ENCODE data around the gene ZFP62. TPM values are rescaled to one million over a fixed set of nuclear protein-coding genes. Genes with fewer than 3 reads are reported as not detected.

ZFP62 gene
- total RNA-seq, 1 donor = 18.1 TPM

DNA sequence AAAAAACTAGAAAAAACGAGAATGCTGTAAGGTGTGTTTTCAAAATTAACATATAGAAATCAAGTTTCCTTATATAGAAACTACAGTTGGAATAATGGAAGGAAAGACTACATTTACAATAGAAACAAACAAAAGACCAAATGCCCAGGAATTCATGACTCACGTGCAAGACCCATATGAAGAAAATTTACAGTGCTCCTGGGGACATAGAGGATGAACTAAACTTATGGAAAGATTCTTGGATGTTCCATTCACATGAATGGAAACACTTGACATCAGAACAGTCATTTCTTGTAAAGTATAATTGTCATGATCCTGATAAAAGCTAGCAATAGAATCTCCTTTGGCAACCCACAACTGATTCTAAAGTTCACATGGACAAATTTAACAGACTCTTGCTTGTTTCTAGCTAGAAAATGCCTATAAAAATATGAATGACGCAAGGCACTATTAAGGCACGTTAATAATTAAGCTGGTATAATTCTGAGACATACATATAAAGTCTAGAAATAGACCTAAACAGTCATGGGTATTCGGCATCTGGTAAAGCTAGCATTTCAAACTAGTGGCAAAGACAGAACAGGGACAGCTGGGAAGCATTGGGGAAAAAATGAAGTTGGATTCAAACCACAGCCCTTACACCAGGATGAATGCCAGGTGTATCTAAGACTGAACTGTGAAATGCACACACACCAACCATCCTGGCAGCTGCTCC lies 5.1 kb upstream of the ZFP62 start:
- H3K79me2 ChIP-seq (ENCODE audit: insufficient read depth, low read length) = no peaks in the 10 kb centered on the region
- no peak overlapping the region for H2AFZ ChIP-seq (ENCODE audit: low read length)
- DNase-seq (ENCODE audit: insufficient read length, low spot score, missing footprints) = peak; percentile 56
- H4K20me1 ChIP-seq (ENCODE audit: insufficient read depth, low read length) = no peaks in the 10 kb centered on the region
- H3K27me3 ChIP-seq (ENCODE audit: insufficient read depth, low read length) = no peaks in the 10 kb centered on the region
- TF ChIP-seq CTCF (IDR thresholded peaks at IDR 0.05; ENCODE audit: extremely low read depth, low read depth, low read length) = no peak
- H3K27ac ChIP-seq (ENCODE audit: low read depth, low read length) = no peak overlapping the region
- no peaks in the 10 kb centered on the region for H3K4me1 ChIP-seq (ENCODE audit: insufficient read depth, low read length)
- H3K36me3 ChIP-seq (ENCODE audit: insufficient read depth, low read length) = no peaks in the 10 kb centered on the region
- H3K4me2 ChIP-seq (ENCODE audit: insufficient read depth, low read length) = no peak overlapping the region
- no peak overlapping the region for H3K4me3 ChIP-seq (ENCODE audit: insufficient read depth, low read length)
- no peaks in the 10 kb centered on the region for H3K9me3 ChIP-seq (ENCODE audit: low read depth, low read length)

DNA sequence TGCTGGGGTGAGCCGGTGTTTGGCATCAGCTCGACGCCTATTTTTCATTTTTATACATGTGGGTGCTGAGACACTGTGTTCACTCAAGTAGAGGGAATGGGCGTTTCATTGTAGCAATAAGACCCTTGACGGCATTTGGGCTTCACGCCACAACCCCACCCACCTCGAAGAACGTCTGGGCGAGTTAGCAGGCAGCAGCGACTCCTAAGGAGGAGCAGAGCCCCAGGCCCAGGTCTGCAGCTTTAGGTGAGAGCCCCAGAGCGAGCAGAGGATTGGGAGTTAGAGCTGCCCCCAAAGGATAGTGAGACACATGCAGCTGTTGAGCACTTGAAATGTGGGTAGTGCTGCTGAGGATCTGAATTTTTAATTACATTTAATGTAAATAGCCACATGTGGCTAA lies 1.6 kb upstream of the ZFP62 start:
- TF ChIP-seq CTCF (IDR thresholded peaks at IDR 0.05; ENCODE audit: extremely low read depth, low read depth, low read length) = no peak
- H3K36me3 ChIP-seq (ENCODE audit: insufficient read depth, low read length) = peaks cover 3% of the 10 kb centered on the region
- H3K9me3 ChIP-seq (ENCODE audit: low read depth, low read length) = no peaks in the 10 kb centered on the region
- peak overlapping the region; percentile 29 for H2AFZ ChIP-seq (ENCODE audit: low read length)
- peaks cover 9% of the 10 kb centered on the region for H3K4me1 ChIP-seq (ENCODE audit: insufficient read depth, low read length)
- H3K79me2 ChIP-seq (ENCODE audit: insufficient read depth, low read length) = peaks cover 25% of the 10 kb centered on the region
- no peak overlapping the region for H3K4me2 ChIP-seq (ENCODE audit: insufficient read depth, low read length)
- H3K27ac ChIP-seq (ENCODE audit: low read depth, low read length) = no peak overlapping the region
- no peak overlapping the region for H3K4me3 ChIP-seq (ENCODE audit: insufficient read depth, low read length)
- H4K20me1 ChIP-seq (ENCODE audit: insufficient read depth, low read length) = no peaks in the 10 kb centered on the region
- no peaks in the 10 kb centered on the region for H3K27me3 ChIP-seq (ENCODE audit: insufficient read depth, low read length)
- DNase-seq (ENCODE audit: insufficient read length, low spot score, missing footprints) = no peak

DNA sequence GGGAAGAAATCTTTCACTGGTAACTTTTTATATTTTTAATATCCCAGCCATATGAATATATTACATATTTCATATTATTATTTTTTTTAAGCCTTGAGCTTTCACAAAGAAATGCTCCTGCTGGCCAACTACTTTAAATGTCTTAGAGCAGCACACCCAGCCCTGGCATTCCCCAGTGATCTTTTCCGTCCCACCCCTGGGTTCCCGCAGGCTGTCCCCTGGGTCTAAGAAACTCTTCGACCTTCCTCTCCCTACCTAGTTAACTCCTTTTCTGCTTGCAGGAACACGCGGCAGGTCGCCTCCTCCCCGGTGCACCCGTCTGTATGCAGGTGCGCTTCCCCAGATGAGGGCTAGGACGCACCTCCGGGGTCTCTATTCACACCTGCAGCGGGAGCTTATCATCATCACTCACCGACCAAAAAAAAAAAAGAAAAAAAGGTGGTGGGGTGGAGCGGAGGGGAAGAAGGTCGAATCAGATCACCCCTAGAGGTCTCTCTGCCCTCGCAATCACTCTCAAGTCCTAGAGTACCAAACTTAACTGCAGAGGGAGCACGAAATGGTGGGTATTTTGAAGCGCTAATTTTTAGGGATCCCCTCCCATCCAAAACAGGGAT lies 696 bp downstream of the ZFP62 start:
- peak; percentile 28 for TF ChIP-seq CTCF (IDR thresholded peaks at IDR 0.05; ENCODE audit: extremely low read depth, low read depth, low read length)
- DNase-seq (ENCODE audit: insufficient read length, low spot score, missing footprints) = peak; percentile 70

GRCh38 chr5:180858586-180858985 lies 2.5 kb downstream of the ZFP62 start:
- Histone ChIP-seq H4K20me1 (ENCODE audit: insufficient read depth, low read length) (no peaks in the 10 kb centered on the region), H3K27me3 (ENCODE audit: insufficient read depth, low read length) (no peaks in the 10 kb centered on the region), H3K79me2 (ENCODE audit: insufficient read depth, low read length) (peaks cover 32% of the 10 kb centered on the region), H3K27ac (ENCODE audit: low read depth, low read length) (no peak overlapping the region), H2AFZ (ENCODE audit: low read length) (no peak overlapping the region), H3K36me3 (ENCODE audit: insufficient read depth, low read length) (peaks cover 14% of the 10 kb centered on the region), H3K4me3 (ENCODE audit: insufficient read depth, low read length) (no peak overlapping the region), H3K4me1 (ENCODE audit: insufficient read depth, low read length) (peaks cover 9% of the 10 kb centered on the region), H3K9me3 (ENCODE audit: low read depth, low read length) (no peaks in the 10 kb centered on the region), H3K4me2 (ENCODE audit: insufficient read depth, low read length) (no peak overlapping the region)
- TF ChIP-seq CTCF (IDR thresholded peaks at IDR 0.05; ENCODE audit: extremely low read depth, low read depth, low read length) = no peak
- no peak for DNase-seq (ENCODE audit: insufficient read length, low spot score, missing footprints)

More for the DNA sequence above, 696 bp downstream of the ZFP62 start:
- peak overlapping the region; percentile 76 for H3K27ac ChIP-seq (ENCODE audit: low read depth, low read length)
- peaks cover 9% of the 10 kb centered on the region for H3K4me1 ChIP-seq (ENCODE audit: insufficient read depth, low read length)
- H3K4me2 ChIP-seq (ENCODE audit: insufficient read depth, low read length) = peak overlapping the region; percentile 84
- no peaks in the 10 kb centered on the region for H4K20me1 ChIP-seq (ENCODE audit: insufficient read depth, low read length)
- peak overlapping the region; percentile 98 for H2AFZ ChIP-seq (ENCODE audit: low read length)
- peak overlapping the region; percentile 97 for H3K4me3 ChIP-seq (ENCODE audit: insufficient read depth, low read length)
- no peaks in the 10 kb centered on the region for H3K27me3 ChIP-seq (ENCODE audit: insufficient read depth, low read length)
- peaks cover 29% of the 10 kb centered on the region for H3K79me2 ChIP-seq (ENCODE audit: insufficient read depth, low read length)
- H3K36me3 ChIP-seq (ENCODE audit: insufficient read depth, low read length) = peaks cover 9% of the 10 kb centered on the region
- H3K9me3 ChIP-seq (ENCODE audit: low read depth, low read length) = no peaks in the 10 kb centered on the region
